ENCODE measurements around the gene MICAL3. TPM values are rescaled to one million over a fixed set of nuclear protein-coding genes. Genes with fewer than 3 reads are reported as not detected.
"Not testable (repeated sequence)": the region's sequence is repeated elsewhere in the genome, so short reads cannot be mapped to it uniquely, and the experiment has no call there.

The MICAL3 gene
- total and polyA plus RNA-seq, 2 of the 8 experiments (the other 6 are each of a cell fraction or from before 2014, with no cell fraction given), result 8.3 to 41.8 TPM

DNA sequence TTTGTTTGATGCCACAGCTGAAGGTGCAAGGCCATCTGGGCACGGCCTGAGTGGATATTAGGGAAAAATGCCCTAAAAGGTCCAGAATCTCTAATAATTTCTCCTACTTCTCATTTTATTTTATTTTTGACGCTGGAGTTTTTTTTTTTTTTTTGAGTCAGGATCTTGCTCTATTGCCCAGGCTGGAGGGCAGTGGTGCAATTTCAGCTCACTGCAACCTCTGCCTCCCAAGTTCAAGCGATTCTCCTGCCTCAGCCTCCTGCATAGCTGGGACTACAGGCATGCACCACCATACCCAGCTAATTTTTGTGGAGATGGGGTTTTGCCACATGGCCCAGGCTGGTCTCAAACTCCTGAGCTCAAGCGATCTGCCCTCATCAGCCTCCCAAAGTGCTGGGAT is 1.5 kb upstream of the MICAL3 start:
- WGBS, 2 experiments (ENCODE audit: extremely low coverage in 1 of 2, insufficient coverage in 1 of 2, insufficient read length in 1 of 2, insufficient replicate concordance in 2 of 2, low coverage in 1 of 2, low lambda C conversion rate in 2 of 2, missing lambda C conversion rate in 1 of 2), result 90% methylated on average over 4 of the region's 4 CpGs; no CpG with 5 or more reads in 1 of the 2 experiments
- peaks cover 15 to 33% (median 25%) of the 10 kb centered on the region in 4 experiments for H3K27me3 ChIP-seq (replicated peaks in 1 of 4; ENCODE audit: control insufficient read depth in 3 of 4, extremely low read depth in 1 of 4, insufficient read depth in 3 of 4, low read length in 3 of 4)

More for the DNA sequence above, 1.5 kb upstream of the MICAL3 start:
- not testable (repeated sequence) for H3K4me3 ChIP-seq (ENCODE audit: extremely low read depth in 1 of 4, insufficient read depth in 2 of 4, low read depth in 3 of 4, low read length in 4 of 4); H2AK5ac ChIP-seq (ENCODE audit: low read depth, low read length); H3K9me3 ChIP-seq (ENCODE audit: insufficient read depth in 2 of 2, low read depth in 1 of 2, low read length in 1 of 2); H3K4me1 ChIP-seq (replicated peaks in 1 of 4; ENCODE audit: control insufficient read depth in 3 of 4, insufficient read depth in 4 of 4, low read length in 3 of 4); H3K4me2 ChIP-seq (ENCODE audit: insufficient read depth in 1 of 2, low read depth in 2 of 2, low read length in 2 of 2); H2BK5ac ChIP-seq (ENCODE audit: low read depth, low read length); H4K91ac ChIP-seq (replicated peaks; ENCODE audit: insufficient read length, low read length); H4K8ac ChIP-seq (ENCODE audit: extremely low read depth, insufficient read depth, low read length); H3K9ac ChIP-seq (replicated peaks in 1 of 4; ENCODE audit: extremely low read depth in 1 of 4, low read depth in 3 of 4, low read length in 3 of 4); DNase-seq (ENCODE audit: low read depth in 1 of 2, low spot score in 2 of 2); H3K79me1 ChIP-seq (ENCODE audit: low read depth, low read length); H2BK20ac ChIP-seq (ENCODE audit: low read length); H3K23ac ChIP-seq (ENCODE audit: insufficient read length); H4K5ac ChIP-seq (ENCODE audit: insufficient read length, low read depth, low read length); H3K36me3 ChIP-seq (ENCODE audit: control insufficient read depth in 2 of 4, insufficient read depth in 4 of 4, low read length in 3 of 4); H3K79me2 ChIP-seq (ENCODE audit: control insufficient read depth in 1 of 2, insufficient read depth in 2 of 2, low read length in 2 of 2); H2BK15ac ChIP-seq (ENCODE audit: low read length); FAIRE-seq; H4K20me1 ChIP-seq (replicated peaks in 1 of 2; ENCODE audit: control insufficient read depth in 1 of 2, insufficient read depth in 2 of 2, low read length in 2 of 2); H2AFZ ChIP-seq (ENCODE audit: low read length); H3K27ac ChIP-seq (ENCODE audit: low read depth, low read length); H3K4ac ChIP-seq (replicated peaks; ENCODE audit: insufficient read length, low read depth, low read length); H2BK120ac ChIP-seq (replicated peaks; ENCODE audit: low read depth, low read length); H2BK12ac ChIP-seq (ENCODE audit: low read depth, low read length); H3K14ac ChIP-seq (ENCODE audit: insufficient read length); H3K56ac ChIP-seq (replicated peaks; ENCODE audit: insufficient read length, low read depth, low read length); H3K18ac ChIP-seq (ENCODE audit: extremely low read depth, low read length)
- H3K23me2 ChIP-seq (ENCODE audit: low read depth, low read length), result peaks cover 13% of the 10 kb centered on the region
- ChIA-PET POLR2A (ENCODE audit: partially characterized antibody) (interaction anchor here (0.6 kb wide), 1 partner anchor 119 kb away, joined by 4 read pairs; no protein-coding TSS in a partner anchor), CTCF (ENCODE audit: partially characterized antibody) (interaction anchor here (1.1 to 2.1 kb wide), 5 partner anchors 25 to 196 kb away, joined by 3 to 11 read pairs (median 4); no protein-coding TSS in a partner anchor)
